HG02885 (cell line): ENCODE results near the gene TOX2.
A peak's percentile ranks its signal among the peaks of the same experiment; 100 is the strongest.

ENCODE experiments used
- ATAC-seq: cut with Tn5 transposase; IDR thresholded peaks from one replicate; pipeline ENCODE4 v1.9.1; 2021; ENCODE audit warnings: mild to moderate bottlenecking; ENCODE audit not compliant: unreplicated experiment, poor library complexity

The TOX2 gene

GRCh38 chr20:43955062-43955749, 40.6 kb downstream of the TOX2 start:
- peak; percentile 73 for ATAC-seq

DNA sequence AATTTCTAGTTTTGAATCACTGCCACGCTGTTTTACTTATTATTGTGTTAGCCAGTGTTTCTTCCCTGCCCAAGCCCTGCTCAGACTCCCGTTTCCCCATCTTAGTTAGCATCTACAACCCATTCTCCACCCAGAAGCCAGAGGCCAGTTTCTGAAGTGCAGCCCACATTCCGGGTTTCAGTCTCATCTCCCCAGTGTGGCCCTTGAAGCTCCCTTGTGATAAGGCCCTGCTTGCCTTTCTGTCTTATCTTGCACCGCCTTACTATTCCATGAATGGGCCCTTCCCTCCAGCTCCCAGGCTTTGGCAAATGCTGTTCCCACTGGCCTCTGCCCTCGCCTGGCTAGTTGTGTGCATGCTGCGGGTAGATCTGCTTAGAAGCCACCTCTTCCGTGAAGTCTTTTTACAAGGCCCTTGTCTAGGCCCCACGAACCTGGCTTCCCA, 41.1 kb downstream of the TOX2 start:
- no peak for ATAC-seq

DNA sequence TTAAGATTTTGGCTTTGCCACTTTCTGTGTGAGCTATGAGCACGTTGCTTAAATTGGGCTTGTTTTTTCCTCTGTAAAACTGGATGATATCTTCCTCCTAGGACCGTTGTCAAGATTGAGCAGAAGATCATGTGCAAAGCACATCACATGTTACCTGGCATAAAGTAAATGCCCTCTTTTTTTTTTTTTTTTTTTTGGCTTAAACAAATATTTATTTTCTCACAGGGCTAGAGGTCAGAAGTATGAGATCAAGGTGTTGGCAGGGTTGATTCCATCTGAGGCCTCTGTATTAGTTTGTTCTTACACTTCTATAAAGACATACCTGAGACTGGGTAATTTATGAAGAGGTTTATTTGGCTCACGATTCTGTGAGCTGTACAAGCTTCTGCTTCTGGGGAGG, 42.7 kb downstream of the TOX2 start:
- no peak for ATAC-seq

GRCh38 chr20:43958626-43959025, 44.0 kb downstream of the TOX2 start:
- no peak for ATAC-seq

DNA sequence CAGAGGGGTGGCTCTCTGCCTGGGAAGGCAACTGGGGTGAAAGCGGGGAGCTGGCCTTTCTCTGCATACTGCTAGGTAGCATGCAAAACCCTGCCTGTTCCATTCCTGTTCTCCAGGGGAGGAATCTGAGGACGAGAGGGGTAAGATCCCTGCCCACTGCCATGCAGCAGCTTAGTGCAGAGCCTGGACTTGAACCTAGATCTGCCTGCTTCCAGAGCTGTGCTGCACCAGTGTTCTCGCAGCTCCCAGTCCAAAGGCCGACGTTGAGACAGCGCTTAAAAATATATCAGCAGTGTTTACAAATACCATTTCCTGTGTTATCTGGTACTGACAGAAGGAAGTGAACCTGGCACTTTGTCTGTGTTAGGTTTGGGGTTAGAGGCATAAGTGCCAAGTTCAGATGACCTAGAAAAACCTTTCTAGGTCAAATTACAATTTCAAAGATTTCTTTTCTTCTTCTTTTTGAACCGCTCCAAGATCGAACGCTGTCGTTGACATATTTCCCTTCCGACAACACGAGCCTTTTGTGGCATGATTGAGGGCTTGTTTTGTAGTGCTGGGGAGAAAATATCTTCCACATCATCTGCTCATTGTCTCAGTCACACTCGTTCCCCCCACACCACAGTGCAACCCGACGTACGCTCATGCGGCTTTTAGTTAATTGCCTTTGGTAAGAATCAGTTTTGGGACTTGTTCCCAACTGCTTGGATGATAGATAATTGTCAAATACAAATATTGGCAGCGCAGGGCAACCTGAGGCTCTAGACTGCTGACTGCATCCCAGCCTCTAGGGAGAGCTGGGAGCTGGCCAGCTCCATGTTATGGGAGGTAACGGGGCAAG, 44.6 kb downstream of the TOX2 start:
- no peak for ATAC-seq

DNA sequence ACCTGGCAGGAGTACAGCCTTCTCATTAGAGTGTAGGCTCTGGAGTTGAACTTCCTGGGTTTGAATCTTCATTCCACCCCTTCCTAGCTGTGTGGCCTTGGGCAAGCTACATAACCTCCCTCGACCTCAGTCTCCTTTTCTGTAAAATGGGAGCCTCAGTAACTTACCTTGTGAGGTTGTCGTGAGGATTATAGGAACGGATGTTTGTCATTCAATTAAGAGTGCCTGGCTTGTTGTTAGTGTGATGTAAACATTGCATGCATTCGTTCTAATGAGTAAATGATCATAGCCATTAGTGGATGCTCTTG, 45.2 kb downstream of the TOX2 start:
- ATAC-seq = no peak

GRCh38 chr20:43960231-43960630, 45.6 kb downstream of the TOX2 start:
- no peak for ATAC-seq

- ATAC-seq = no peak
Measured at GRCh38 chr20:43961116-43961515, 46.5 kb downstream of the TOX2 start.

DNA sequence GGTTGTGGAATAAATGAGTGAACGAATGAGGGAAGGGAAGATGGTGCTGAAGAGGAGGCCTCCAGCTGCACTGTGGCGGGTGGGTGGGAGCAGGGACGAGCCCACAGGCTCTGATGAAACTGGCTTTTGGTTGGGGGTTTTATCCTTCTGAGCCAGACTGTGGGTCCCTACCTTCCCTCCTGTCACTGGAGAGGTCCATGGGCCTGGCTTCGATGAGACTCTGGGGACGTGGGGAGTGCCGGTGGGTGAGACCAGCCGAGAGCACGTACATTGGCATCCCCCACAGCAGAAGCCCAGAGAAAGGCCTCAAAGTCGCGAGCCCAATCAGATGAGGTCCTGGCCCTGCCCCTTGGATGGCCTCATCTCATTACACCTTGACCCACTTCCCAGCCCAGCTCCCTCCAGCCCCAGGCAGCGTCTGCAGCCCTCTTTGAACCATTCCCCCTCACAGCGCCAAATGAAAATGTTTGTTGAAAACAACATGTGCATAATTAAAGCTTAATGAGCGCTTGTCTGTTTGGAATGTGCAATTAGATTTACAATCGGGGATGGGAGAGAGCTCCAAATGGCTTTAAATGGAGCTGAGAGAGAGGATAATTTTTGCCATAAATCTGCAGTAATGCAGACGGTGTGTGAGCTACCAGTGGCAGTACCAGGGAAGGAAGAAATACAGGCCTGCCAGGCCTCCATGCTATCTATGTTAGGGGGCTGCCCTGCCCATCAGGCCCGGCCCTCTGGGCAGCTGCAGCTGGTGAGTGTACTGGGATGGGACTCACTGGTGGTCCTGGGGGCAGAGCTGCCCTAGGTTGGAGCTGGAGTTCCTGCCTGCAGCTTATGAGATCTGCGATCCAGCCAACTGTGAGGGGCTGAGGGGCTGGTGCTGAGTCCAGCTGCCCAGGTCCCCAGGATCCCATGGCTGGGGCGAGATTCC, 47.2 kb downstream of the TOX2 start:
- no peak for ATAC-seq

DNA sequence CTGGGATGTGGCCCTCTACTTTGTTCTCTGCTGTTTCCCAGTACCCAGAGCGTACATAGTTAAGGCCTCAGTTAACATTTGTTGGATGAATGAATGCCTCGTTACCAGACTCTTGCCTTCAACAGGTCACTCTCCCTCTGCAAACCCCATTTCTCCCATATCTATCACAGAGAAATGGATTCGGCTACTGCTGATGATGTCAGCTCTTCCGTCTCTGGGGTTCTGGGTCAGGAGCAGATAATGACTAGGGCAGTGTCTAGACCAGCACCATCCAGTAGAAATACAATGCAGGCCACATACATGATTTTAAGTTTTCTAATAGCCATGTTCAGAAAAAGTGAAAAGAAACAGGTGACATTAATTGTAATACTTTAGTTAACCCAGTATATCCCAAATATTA, 47.9 kb downstream of the TOX2 start:
- no peak for ATAC-seq

DNA sequence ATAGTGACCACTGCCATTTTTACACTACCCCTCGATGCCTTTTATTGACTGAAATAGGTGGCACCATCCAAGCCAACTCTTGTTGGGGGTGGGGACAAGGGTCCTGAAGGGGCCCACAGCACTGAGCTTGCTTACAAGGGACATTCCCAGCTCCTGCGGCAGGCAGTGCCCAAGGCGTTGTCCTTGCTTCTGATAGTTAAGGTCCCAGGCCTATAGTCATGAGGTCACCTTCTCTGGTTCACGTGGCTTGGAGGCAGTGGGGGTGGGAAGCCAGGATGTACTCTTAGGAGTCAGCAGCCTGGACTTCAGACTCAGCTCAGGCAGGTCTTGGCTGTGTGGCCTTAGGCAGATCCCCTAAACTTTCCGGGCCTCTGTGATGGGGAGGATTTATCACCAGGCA, 48.6 kb downstream of the TOX2 start:
- ATAC-seq = no peak

GRCh38 chr20:43963872-43964791, 49.5 kb downstream of the TOX2 start:
- ATAC-seq = peak; percentile 58

DNA sequence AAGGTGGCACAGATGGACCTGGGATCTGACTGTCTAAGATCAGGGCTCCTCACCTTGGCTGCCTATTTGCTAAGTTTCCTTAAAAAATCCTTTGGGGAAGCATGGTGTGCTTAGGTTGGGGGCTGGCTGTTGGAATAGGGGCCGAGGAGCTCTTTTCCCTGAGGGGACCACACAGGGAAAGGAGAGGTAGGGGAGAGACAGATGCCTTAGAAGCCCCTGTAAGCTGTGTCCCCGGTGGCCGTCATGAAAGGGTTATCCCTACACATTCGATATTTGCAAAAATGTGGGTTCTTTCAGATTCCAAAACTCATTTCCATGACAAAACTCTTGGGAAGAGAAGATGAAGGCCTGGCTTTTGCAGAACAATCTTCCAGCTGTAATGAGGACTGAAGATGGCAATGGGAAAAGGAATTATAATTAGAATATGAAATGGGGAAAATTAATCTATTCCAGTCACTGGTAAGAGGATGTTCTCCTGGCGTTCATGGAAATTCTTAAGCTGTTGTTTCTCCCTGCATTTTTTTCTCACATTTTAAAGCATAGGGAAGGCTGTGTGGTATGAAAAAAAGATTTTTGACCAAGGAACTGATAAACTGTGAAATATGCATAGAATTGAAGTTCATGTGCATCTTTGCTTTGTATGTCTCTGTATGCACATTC, 53.8 kb downstream of the TOX2 start:
- ATAC-seq = no peak

DNA sequence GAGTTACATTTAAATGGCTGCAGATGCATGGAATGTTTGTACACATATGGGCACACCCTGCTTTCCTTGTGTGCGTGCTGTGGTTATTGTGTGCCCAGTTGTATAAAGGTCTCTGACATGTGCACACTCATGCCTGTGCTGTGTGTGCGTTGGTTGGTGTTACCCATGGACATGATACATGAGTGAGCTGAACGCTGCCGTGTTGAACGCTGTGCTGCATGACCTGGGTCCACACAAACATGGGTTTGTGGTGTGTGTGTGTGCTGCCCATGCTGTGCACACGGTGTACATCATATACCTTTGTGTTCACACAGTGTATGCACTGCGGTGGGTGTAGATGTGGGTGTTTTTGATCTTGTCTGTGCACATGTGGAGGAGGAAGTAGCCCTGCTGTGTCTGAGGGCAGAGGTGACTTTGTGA, 54.4 kb downstream of the TOX2 start:
- no peak for ATAC-seq

- no peak for ATAC-seq
Measured at GRCh38 chr20:43969501-43970182, 55.0 kb downstream of the TOX2 start.

- ATAC-seq = no peak
Measured at GRCh38 chr20:43971267-43971666, 56.6 kb downstream of the TOX2 start.

GRCh38 chr20:43972051-43972450, 57.4 kb downstream of the TOX2 start:
- no peak for ATAC-seq

- ATAC-seq = no peak
Measured at GRCh38 chr20:43972692-43973091, 58.0 kb downstream of the TOX2 start.

DNA sequence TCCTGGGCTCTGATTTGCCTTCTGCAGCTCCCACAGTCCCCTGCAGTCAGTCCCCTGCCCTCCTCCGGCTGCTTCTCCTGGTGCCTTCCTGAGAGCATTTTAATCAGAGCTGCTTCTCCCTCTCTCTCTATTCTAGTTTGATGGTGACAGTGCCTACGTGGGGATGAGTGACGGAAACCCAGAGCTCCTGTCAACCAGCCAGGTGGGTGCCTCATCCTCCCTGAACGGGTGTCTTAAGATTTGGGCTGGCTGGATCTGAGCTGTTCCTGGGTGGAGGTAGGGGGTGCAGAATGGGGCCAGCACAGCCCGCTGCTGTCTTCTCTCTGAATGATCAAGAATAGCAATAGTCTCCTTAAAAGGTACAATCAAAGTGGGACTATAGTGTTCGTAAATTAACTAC, 58.6 kb downstream of the TOX2 start:
- ATAC-seq = no peak
